D341Med (cell line): Measurements from ENCODE around the gene PTMA.
"Not testable (repeated sequence)": the region's sequence is repeated elsewhere in the genome, so short reads cannot be mapped to it uniquely, and the experiment has no call there.

ENCODE experiments used
- DNase-seq: peaks from one replicate; pipeline ENCODE4 v3.0.0; 2012; ENCODE audit warnings: low spot score

Gene PTMA

GRCh38 chr2:231707927-231708772, at the start of gene PTMA:
Gene PTMA, plus strand, starts transcription at chr2:231708525. Its CDS starts 182 bp downstream, at chr2:231708707.
- DNase-seq: peak; percentile 90

GRCh38 chr2:231660073-231660472, 48.3 kb upstream of the PTMA start:
- DNase-seq: not testable (repeated sequence)

- DNase-seq: no peak
Measured at GRCh38 chr2:231660860-231661259, 47.5 kb upstream of the PTMA start.

GRCh38 chr2:231661422-231662027, 46.8 kb upstream of the PTMA start:
- no peak for DNase-seq

- no peak for DNase-seq
Measured at GRCh38 chr2:231662028-231662810, 46.1 kb upstream of the PTMA start.

GRCh38 chr2:231662811-231663457, 45.4 kb upstream of the PTMA start:
- no peak for DNase-seq

GRCh38 chr2:231663458-231664212, 44.7 kb upstream of the PTMA start:
- no peak for DNase-seq

GRCh38 chr2:231664727-231665126, 43.6 kb upstream of the PTMA start:
- no peak for DNase-seq

GRCh38 chr2:231665245-231666170, 42.8 kb upstream of the PTMA start:
- DNase-seq: no peak

GRCh38 chr2:231666171-231667095, 41.9 kb upstream of the PTMA start:
- DNase-seq: no peak

- DNase-seq: no peak
Measured at GRCh38 chr2:231667096-231667427, 41.3 kb upstream of the PTMA start.

- no peak for DNase-seq
Measured at GRCh38 chr2:231667496-231667895, 40.8 kb upstream of the PTMA start.

- no peak for DNase-seq
Measured at GRCh38 chr2:231668981-231669380, 39.3 kb upstream of the PTMA start.

- no peak for DNase-seq
Measured at GRCh38 chr2:231671270-231672050, 36.9 kb upstream of the PTMA start.

- peak; percentile 86 for DNase-seq
Measured at GRCh38 chr2:231672617-231673347, 35.5 kb upstream of the PTMA start.

- peak; percentile 69 for DNase-seq
Measured at GRCh38 chr2:231673348-231673770, 35.0 kb upstream of the PTMA start.

- DNase-seq: peak; percentile 75
Measured at GRCh38 chr2:231674587-231675338, 33.6 kb upstream of the PTMA start.
